GM12872 (cell line): ENCODE results near the gene EPN2.

Experiments used
- CTCF ChIP-seq: IDR thresholded peaks from 3 replicates; pipeline ENCODE4 v1.5.1; 2011; ENCODE audit warnings: low read depth, mild to moderate bottlenecking, low read length, moderate library complexity; ENCODE audit not compliant: insufficient read depth

Gene EPN2

GRCh38 chr17:19244357-19244756, 7.2 kb downstream of the EPN2 start:
- no peak for TF ChIP-seq CTCF

GRCh38 chr17:19244781-19245180, 7.6 kb downstream of the EPN2 start:
- no peak for TF ChIP-seq CTCF

GRCh38 chr17:19247473-19247872, 10.3 kb downstream of the EPN2 start:
- no peak for TF ChIP-seq CTCF

- no peak for TF ChIP-seq CTCF
These were observed 11.2 kb downstream of the EPN2 start for GRCh38 chr17:19248151-19248927.

- no peak for TF ChIP-seq CTCF
These were observed 11.9 kb downstream of the EPN2 start for GRCh38 chr17:19248928-19249574.

GRCh38 chr17:19249681-19250080, 12.5 kb downstream of the EPN2 start:
- no peak for TF ChIP-seq CTCF

- TF ChIP-seq CTCF, result no peak
These were observed 13.4 kb downstream of the EPN2 start for GRCh38 chr17:19250421-19251173.
